HCT116 (cell line): ENCODE results near the gene PRR29. TPM values are rescaled to one million over a fixed set of nuclear protein-coding genes. Genes with fewer than 3 reads are reported as not detected.

Experiments used
- ATAC-seq: fragments of 200-7000 bp; cut with Tn5 transposase; 2 replicates; pipeline ENCODE4 v1.9.1; 2020; ENCODE audit warnings: mild to moderate bottlenecking, moderate library complexity
- BruUV-seq: library from RNA; stranded (reverse); fragments of 400-500 nt; replicated peaks from 2 replicates; lab custom pipeline; 2021; lab: Mats Ljungman, UMichigan
- CTCF ChIA-PET: fragments of 300-600 bp; sonication (Branson Sonifier 250); formaldehyde crosslinking; loops from one replicate; lab custom pipeline; 2021; ENCODE audit warnings: antibody characterized with exemption; lab: Charles Lee
- POLR2A ChIA-PET: fragments of 300-600, 350-600 bp; sonication (Branson Sonifier 250); formaldehyde crosslinking; loops from one replicate; lab custom pipeline; 2021; ENCODE audit warnings: antibody characterized with exemption; lab: Charles Lee
- RAD21 ChIA-PET, 2 experiments: fragments of 300-600 bp; sonication (Branson Sonifier 250); formaldehyde crosslinking; loops; one replicate each; lab custom pipeline; 2023; ENCODE audit warnings: low total read pairs in 2 of 2; ENCODE audit not compliant: uncharacterized antibody in 2 of 2, unreplicated experiment in 2 of 2, low non-redundant PET in 1 of 2; lab: Charles Lee
- DNase-seq: peaks from one replicate; pipeline ENCODE4 v3.0.0-alpha.2; 2010; ENCODE audit warnings: low read depth, low spot score
- H2AFZ ChIP-seq: fragments of 200-600 bp; shearing (Covaris generic), sonication (generic); 2 replicates; pipeline ENCODE4 v1.6.1; 2017; ENCODE audit warnings: low read depth, mixed run types, mixed read lengths, antibody characterized with exemption, low read length; ENCODE audit not compliant: poor library complexity, severe bottlenecking
- H3K27ac ChIP-seq: 2 replicates; pipeline ENCODE4 v1.5.1; 2012; ENCODE audit warnings: low read depth, low read length
- H3K27me3 ChIP-seq: fragments of 200-600 bp; sonication (generic); 2 replicates; pipeline ENCODE4 v1.6.1; 2016; ENCODE audit warnings: mixed run types, low read length, mixed read lengths; ENCODE audit not compliant: insufficient read depth
- H3K36me3 ChIP-seq, 2 experiments: fragments of 200-500 bp in 1 of 2; fragments of 200-600 bp in 1 of 2; sonication (Bioruptor generic) in 1 of 2; sonication (generic) in 1 of 2; 2 replicates each; pipeline versions ENCODE4 v1.5.1 to v1.6.1; 2014 to 2016; ENCODE audit warnings: low read length in 2 of 2, inconsistent platforms in 1 of 2, mixed read lengths in 1 of 2, mixed run types in 1 of 2; ENCODE audit not compliant: insufficient read depth in 2 of 2, control insufficient read depth in 1 of 2
- H3K4me1 ChIP-seq, 2 experiments: fragments of 200-600 bp in 1 of 2; sonication (generic) in 1 of 2; 2 replicates each; pipeline versions ENCODE4 v1.5.1 to v1.6.1; 2012 to 2017; ENCODE audit warnings: low read length in 2 of 2, inconsistent platforms in 1 of 2, mild to moderate bottlenecking in 1 of 2, mixed read lengths in 1 of 2, mixed run types in 1 of 2, moderate library complexity in 1 of 2; ENCODE audit not compliant: insufficient read depth in 2 of 2, control insufficient read depth in 1 of 2
- H3K4me2 ChIP-seq: fragments of 200-600 bp; sonication (generic); 2 replicates; pipeline ENCODE4 v1.6.1; 2017; ENCODE audit warnings: mixed run types, low read length, mixed read lengths
- H3K4me3 ChIP-seq, 2 experiments: fragments of 200-600 bp in 1 of 2; sonication (generic) in 1 of 2; replicated peaks in 1 of 2; 2 replicates each; pipeline ENCODE4 v1.5.1; 2011 to 2016; ENCODE audit warnings: low read length in 2 of 2, control low read depth in 1 of 2, low read depth in 1 of 2, mild to moderate bottlenecking in 1 of 2, mixed read lengths in 1 of 2, mixed run types in 1 of 2
- H3K79me2 ChIP-seq: fragments of 200-600 bp; sonication (generic); 2 replicates; pipeline ENCODE4 v1.6.1; 2017; ENCODE audit warnings: mild to moderate bottlenecking, mixed run types, low read length, moderate library complexity, mixed read lengths; ENCODE audit not compliant: insufficient read depth
- H3K9ac ChIP-seq: fragments of 200-600 bp; sonication (generic); 2 replicates; pipeline ENCODE4 v1.6.1; 2016; ENCODE audit warnings: low read length, mixed read lengths
- H3K9me2 ChIP-seq: fragments of 200-600 bp; sonication (generic), shearing (Covaris generic); 2 replicates; pipeline ENCODE4 v1.6.1; 2017; ENCODE audit warnings: mixed run types, mild to moderate bottlenecking, moderate library complexity; ENCODE audit not compliant: insufficient read depth
- H3K9me3 ChIP-seq, 2 experiments: fragments of 200-500 bp in 1 of 2; fragments of 200-600 bp in 1 of 2; sonication (Bioruptor generic) in 1 of 2; sonication (generic) in 1 of 2; 2 replicates each; pipeline ENCODE4 v1.6.1; 2014 to 2017; ENCODE audit warnings: low read length in 2 of 2, mixed read lengths in 2 of 2, inconsistent platforms in 1 of 2, low read depth in 1 of 2, mild to moderate bottlenecking in 1 of 2, mixed run types in 1 of 2, moderate library complexity in 1 of 2; ENCODE audit not compliant: control insufficient read depth in 1 of 2, insufficient read depth in 1 of 2
- H4K20me1 ChIP-seq: fragments of 200-600 bp; sonication (generic), shearing (Covaris generic); 2 replicates; pipeline ENCODE4 v1.6.1; 2017; ENCODE audit warnings: mixed run types, mild to moderate bottlenecking, moderate library complexity; ENCODE audit not compliant: insufficient read depth
- CBX3 ChIP-seq: IDR thresholded peaks from 2 replicates; pipeline ENCODE4 v1.6.1; 2012; ENCODE audit warnings: low read depth
- CEBPB ChIP-seq: IDR thresholded peaks from 2 replicates; pipeline ENCODE4 v1.6.1; 2012; ENCODE audit warnings: low read depth
- ELF1 ChIP-seq: IDR thresholded peaks from 2 replicates; pipeline ENCODE4 v1.6.1; 2012; ENCODE audit warnings: low read depth, borderline replicate concordance
- EZH2 ChIP-seq: fragments of 200-600 bp; sonication (generic); IDR thresholded peaks from 2 replicates; pipeline ENCODE4 v1.6.1; 2017; ENCODE audit warnings: antibody characterized with exemption, mixed run types
- EZH2phosphoT487 ChIP-seq: fragments of 200-600 bp; IDR thresholded peaks from 2 replicates; pipeline ENCODE4 v1.6.1; 2018; ENCODE audit warnings: antibody characterized with exemption, borderline replicate concordance
- FOSL1 ChIP-seq: IDR thresholded peaks from 2 replicates; pipeline ENCODE4 v1.6.1; 2012; ENCODE audit warnings: low read depth
- JUND ChIP-seq: IDR thresholded peaks from 2 replicates; pipeline ENCODE4 v1.6.1; 2012
- POLR2A ChIP-seq: IDR thresholded peaks from 2 replicates; pipeline ENCODE4 v1.7.0; 2011; ENCODE audit warnings: borderline replicate concordance; ENCODE audit not compliant: insufficient read depth, insufficient read length; ENCODE audit errors: extremely low read depth
- POLR2AphosphoS5 ChIP-seq: IDR thresholded peaks from 2 replicates; pipeline ENCODE4 v1.6.1; 2011; ENCODE audit warnings: mild to moderate bottlenecking, low read depth, low read length, moderate library complexity
- SP1 ChIP-seq: IDR thresholded peaks from 2 replicates; pipeline ENCODE4 v1.6.1; 2012; ENCODE audit warnings: low read depth
- SRF ChIP-seq: IDR thresholded peaks from 2 replicates; pipeline ENCODE4 v1.6.1; 2012; ENCODE audit warnings: low read depth
- TCF7L2 ChIP-seq: IDR thresholded peaks from 2 replicates; pipeline ENCODE4 v1.7.0; 2011; ENCODE audit warnings: borderline replicate concordance, inconsistent platforms; ENCODE audit not compliant: insufficient read depth, insufficient read length; ENCODE audit errors: extremely low read depth
- YY1 ChIP-seq: IDR thresholded peaks from 2 replicates; pipeline ENCODE4 v1.6.1; 2011; ENCODE audit warnings: low read length, low read depth, moderate library complexity, mild to moderate bottlenecking; ENCODE audit not compliant: insufficient replicate concordance; ENCODE audit errors: extremely low read depth
- ZFX ChIP-seq: fragments of 450-650 bp; IDR thresholded peaks from 2 replicates; pipeline ENCODE4 v1.6.1; 2017
- intact Hi-C: fragments of 100-400 bp; cut with micrococcal nuclease; formaldehyde crosslinking; loops from 2 replicates; pipeline ENCODE4 v1.10.0; 2022
- total RNA-seq: library from RNA; stranded (reverse); gene quantifications from one replicate; pipeline ENCODE4 v1.2.1, GENCODE V29; 2021; ENCODE audit not compliant: unreplicated experiment
- TF ChIP-seq, protein P1 (sequence below): IDR thresholded peaks from 2 replicates; pipeline ENCODE4 v1.6.1; 2012
- TF ChIP-seq, protein P2 (sequence below), 3 experiments: fragments of 200-600 bp in 1 of 3; sonication (generic) in 1 of 3; IDR thresholded peaks in 2 of 3; conservative IDR thresholded peaks in 1 of 3; 2 replicates each; pipeline ENCODE4 v1.5.1; 2012 to 2017; ENCODE audit warnings: low read depth in 2 of 3, low read length in 2 of 3, antibody characterized with exemption in 1 of 3, borderline replicate concordance in 1 of 3, control low read depth in 1 of 3, mild to moderate bottlenecking in 1 of 3, mixed read lengths in 1 of 3, mixed run types in 1 of 3, moderate library complexity in 1 of 3; ENCODE audit not compliant: insufficient read depth in 1 of 3
- TF ChIP-seq, protein P3 (sequence below): IDR thresholded peaks from 2 replicates; pipeline ENCODE4 v1.6.1; 2012; ENCODE audit warnings: low read depth
- TF ChIP-seq, protein P4 (sequence below): IDR thresholded peaks from 2 replicates; pipeline ENCODE4 v1.6.1; 2012

PRR29 gene
- total RNA-seq, 1 experiment from 2014 or later: not detected

DNA sequence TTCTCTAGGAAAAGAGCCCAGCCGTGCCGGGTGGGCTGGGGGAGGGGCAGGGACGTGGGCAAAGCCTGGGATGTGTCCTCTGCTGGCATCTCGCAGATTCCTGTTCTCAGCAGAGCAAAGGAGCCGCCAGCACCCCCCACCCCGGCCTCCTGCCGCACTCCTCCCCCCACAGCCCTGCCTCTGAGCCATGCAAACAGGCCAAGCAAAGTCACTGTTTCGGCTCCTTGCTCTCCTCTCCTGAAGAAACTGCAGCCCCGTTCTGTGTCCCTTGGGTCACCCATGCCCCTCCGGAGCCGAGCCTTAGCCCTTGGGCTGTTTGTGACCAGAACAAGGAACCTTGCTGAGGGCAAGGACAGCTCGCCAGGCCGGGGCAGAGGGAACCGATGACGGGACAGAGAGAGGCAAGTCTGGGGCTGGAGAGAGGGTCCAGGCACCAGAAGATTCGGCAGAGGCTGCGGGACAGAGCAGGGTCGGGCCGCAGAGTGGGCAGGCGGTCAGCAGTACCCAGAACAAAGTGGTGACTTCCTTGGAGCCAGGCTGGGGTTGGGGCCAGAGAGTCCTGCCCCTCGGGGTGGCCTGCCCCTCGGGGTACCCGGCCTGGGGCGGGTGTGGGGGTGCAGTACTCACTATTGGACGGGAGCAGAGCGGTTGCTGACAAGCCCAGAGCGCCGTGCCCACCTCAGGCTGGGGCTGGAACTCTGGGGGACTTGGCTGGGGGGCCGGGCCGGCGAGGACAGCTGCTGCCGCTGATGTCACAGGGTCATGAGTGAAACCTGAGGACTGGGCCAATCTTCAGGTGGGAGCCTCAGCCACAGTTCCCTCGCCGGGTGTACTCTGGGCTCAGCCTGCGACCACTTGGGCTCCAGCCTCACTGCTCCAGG lies 9.2 kb upstream of the PRR29 start:
- Histone ChIP-seq H2AFZ (no peak overlapping the region), H3K79me2 (no peaks in the 10 kb centered on the region), H3K4me3 (no peak overlapping the region), H3K4me1 (peaks cover 7 to 23% of the 10 kb centered on the region in 2 experiments), H3K9ac (no peak overlapping the region), H3K9me2 (no peaks in the 10 kb centered on the region), H3K9me3 (no peaks in the 10 kb centered on the region), H3K27ac (no peak overlapping the region; the same call in 1 of the 2 replicates), H3K27me3 (peaks cover 21% of the 10 kb centered on the region; the same call in 1 of the 2 replicates), H3K36me3 (no peaks in the 10 kb centered on the region), H4K20me1 (no peaks in the 10 kb centered on the region), H3K4me2 (no peak overlapping the region)
- intact Hi-C loops: no loop called here
- ATAC-seq (no peak), DNase-seq (no peak)
- ChIA-PET POLR2A (no interaction called here), RAD21 (no interaction called here), CTCF (interaction anchor here (1.1 to 7.3 kb wide), 5 partner anchors 13 to 145 kb away, joined by 3 to 77 read pairs (median 4); partner anchors contain the start of gene GH1)
- TF ChIP-seq EZH2 (no peak), TCF7L2 (no peak), POLR2A (no peak), CEBPB (no peak), ELF1 (no peak), ZFX (no peak), SRF (no peak), JUND (no peak), POLR2AphosphoS5 (no peak), FOSL1 (no peak), EZH2phosphoT487 (no peak), SP1 (no peak), CBX3 (no peak), YY1 (no peak)
- TF ChIP-seq, protein P1, sequence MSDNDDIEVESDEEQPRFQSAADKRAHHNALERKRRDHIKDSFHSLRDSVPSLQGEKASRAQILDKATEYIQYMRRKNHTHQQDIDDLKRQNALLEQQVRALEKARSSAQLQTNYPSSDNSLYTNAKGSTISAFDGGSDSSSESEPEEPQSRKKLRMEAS: no peak
- TF ChIP-seq, protein P2, sequence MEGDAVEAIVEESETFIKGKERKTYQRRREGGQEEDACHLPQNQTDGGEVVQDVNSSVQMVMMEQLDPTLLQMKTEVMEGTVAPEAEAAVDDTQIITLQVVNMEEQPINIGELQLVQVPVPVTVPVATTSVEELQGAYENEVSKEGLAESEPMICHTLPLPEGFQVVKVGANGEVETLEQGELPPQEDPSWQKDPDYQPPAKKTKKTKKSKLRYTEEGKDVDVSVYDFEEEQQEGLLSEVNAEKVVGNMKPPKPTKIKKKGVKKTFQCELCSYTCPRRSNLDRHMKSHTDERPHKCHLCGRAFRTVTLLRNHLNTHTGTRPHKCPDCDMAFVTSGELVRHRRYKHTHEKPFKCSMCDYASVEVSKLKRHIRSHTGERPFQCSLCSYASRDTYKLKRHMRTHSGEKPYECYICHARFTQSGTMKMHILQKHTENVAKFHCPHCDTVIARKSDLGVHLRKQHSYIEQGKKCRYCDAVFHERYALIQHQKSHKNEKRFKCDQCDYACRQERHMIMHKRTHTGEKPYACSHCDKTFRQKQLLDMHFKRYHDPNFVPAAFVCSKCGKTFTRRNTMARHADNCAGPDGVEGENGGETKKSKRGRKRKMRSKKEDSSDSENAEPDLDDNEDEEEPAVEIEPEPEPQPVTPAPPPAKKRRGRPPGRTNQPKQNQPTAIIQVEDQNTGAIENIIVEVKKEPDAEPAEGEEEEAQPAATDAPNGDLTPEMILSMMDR (IDR thresholded peaks at IDR 0.05 in 2 of 3, conservative IDR thresholded peaks at IDR 0.05 in 1 of 3; ENCODE audit: borderline replicate concordance in 1 of 3, insufficient read depth in 1 of 3, low read depth in 2 of 3, low read length in 2 of 3): no peak
- TF ChIP-seq, protein P3, sequence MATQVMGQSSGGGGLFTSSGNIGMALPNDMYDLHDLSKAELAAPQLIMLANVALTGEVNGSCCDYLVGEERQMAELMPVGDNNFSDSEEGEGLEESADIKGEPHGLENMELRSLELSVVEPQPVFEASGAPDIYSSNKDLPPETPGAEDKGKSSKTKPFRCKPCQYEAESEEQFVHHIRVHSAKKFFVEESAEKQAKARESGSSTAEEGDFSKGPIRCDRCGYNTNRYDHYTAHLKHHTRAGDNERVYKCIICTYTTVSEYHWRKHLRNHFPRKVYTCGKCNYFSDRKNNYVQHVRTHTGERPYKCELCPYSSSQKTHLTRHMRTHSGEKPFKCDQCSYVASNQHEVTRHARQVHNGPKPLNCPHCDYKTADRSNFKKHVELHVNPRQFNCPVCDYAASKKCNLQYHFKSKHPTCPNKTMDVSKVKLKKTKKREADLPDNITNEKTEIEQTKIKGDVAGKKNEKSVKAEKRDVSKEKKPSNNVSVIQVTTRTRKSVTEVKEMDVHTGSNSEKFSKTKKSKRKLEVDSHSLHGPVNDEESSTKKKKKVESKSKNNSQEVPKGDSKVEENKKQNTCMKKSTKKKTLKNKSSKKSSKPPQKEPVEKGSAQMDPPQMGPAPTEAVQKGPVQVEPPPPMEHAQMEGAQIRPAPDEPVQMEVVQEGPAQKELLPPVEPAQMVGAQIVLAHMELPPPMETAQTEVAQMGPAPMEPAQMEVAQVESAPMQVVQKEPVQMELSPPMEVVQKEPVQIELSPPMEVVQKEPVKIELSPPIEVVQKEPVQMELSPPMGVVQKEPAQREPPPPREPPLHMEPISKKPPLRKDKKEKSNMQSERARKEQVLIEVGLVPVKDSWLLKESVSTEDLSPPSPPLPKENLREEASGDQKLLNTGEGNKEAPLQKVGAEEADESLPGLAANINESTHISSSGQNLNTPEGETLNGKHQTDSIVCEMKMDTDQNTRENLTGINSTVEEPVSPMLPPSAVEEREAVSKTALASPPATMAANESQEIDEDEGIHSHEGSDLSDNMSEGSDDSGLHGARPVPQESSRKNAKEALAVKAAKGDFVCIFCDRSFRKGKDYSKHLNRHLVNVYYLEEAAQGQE: no peak
- TF ChIP-seq, protein P4, sequence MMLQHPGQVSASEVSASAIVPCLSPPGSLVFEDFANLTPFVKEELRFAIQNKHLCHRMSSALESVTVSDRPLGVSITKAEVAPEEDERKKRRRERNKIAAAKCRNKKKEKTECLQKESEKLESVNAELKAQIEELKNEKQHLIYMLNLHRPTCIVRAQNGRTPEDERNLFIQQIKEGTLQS: no peak
- BruUV-seq: no TSS peak
